Measurements from ENCODE around the gene MALRD1. TPM values are rescaled to one million over a fixed set of nuclear protein-coding genes. Genes with fewer than 3 reads are reported as not detected.

Gene MALRD1
- total RNA-seq, 1 donor, result 1.7 TPM

- no peak for TF ChIP-seq CTCF (IDR thresholded peaks at IDR 0.05; ENCODE audit: insufficient read depth, low read depth, low read length)
- H3K4me3 ChIP-seq (ENCODE audit: low read depth, low read length), result no peak overlapping the region
- DNase-seq (ENCODE audit: low read depth), result no peak
Observed at GRCh38 chr10:19158358-19158757, 109.8 kb downstream of the MALRD1 start.

GRCh38 chr10:19158870-19159269, 110.3 kb downstream of the MALRD1 start:
- no peak for TF ChIP-seq CTCF (IDR thresholded peaks at IDR 0.05; ENCODE audit: insufficient read depth, low read depth, low read length)
- no peak overlapping the region for H3K4me3 ChIP-seq (ENCODE audit: low read depth, low read length)
- DNase-seq (ENCODE audit: low read depth), result no peak

GRCh38 chr10:19164461-19164860, 115.9 kb downstream of the MALRD1 start:
- no peak overlapping the region for H3K4me3 ChIP-seq (ENCODE audit: low read depth, low read length)
- TF ChIP-seq CTCF (IDR thresholded peaks at IDR 0.05; ENCODE audit: insufficient read depth, low read depth, low read length), result no peak
- DNase-seq (ENCODE audit: low read depth), result no peak

GRCh38 chr10:19168584-19168983, 120.0 kb downstream of the MALRD1 start:
- H3K4me3 ChIP-seq (ENCODE audit: low read depth, low read length), result no peak overlapping the region
- DNase-seq (ENCODE audit: low read depth), result no peak
- peak; percentile 23 for TF ChIP-seq CTCF (IDR thresholded peaks at IDR 0.05; ENCODE audit: insufficient read depth, low read depth, low read length)

- TF ChIP-seq CTCF (IDR thresholded peaks at IDR 0.05; ENCODE audit: insufficient read depth, low read depth, low read length), result no peak
- DNase-seq (ENCODE audit: low read depth), result peak; percentile 0
- no peak overlapping the region for H3K4me3 ChIP-seq (ENCODE audit: low read depth, low read length)
Observed at GRCh38 chr10:19169041-19169440, 120.4 kb downstream of the MALRD1 start.

GRCh38 chr10:19169684-19170083, 121.1 kb downstream of the MALRD1 start:
- H3K4me3 ChIP-seq (ENCODE audit: low read depth, low read length), result no peak overlapping the region
- DNase-seq (ENCODE audit: low read depth), result no peak
- no peak for TF ChIP-seq CTCF (IDR thresholded peaks at IDR 0.05; ENCODE audit: insufficient read depth, low read depth, low read length)

GRCh38 chr10:19178675-19179074, 130.1 kb downstream of the MALRD1 start:
- TF ChIP-seq CTCF (IDR thresholded peaks at IDR 0.05; ENCODE audit: insufficient read depth, low read depth, low read length), result no peak
- DNase-seq (ENCODE audit: low read depth), result no peak
- H3K4me3 ChIP-seq (ENCODE audit: low read depth, low read length), result no peak overlapping the region

Measured in fibroblast of villous mesenchyme (primary cell).